Hair follicle dermal papilla cell (primary cell): Measurements from ENCODE around the gene MAP3K6. TPM values are rescaled to one million over a fixed set of nuclear protein-coding genes. Genes with fewer than 3 reads are reported as not detected.

Source experiments
- small RNA-seq: library from RNA; depleted of rRNA; stranded (forward); fragments of <200 nt; gene quantifications from one replicate; pipeline ENCODE3, GENCODE V24; 2012
- total RNA-seq: library from RNA; depleted of rRNA; stranded (reverse); fragments of >200 nt; gene quantifications from 2 replicates; pipeline ENCODE4 v1.2.3, GENCODE V29; 2012

MAP3K6 gene
- total RNA-seq: 48.1 and 60.8 TPM in 2 replicates

DNA sequence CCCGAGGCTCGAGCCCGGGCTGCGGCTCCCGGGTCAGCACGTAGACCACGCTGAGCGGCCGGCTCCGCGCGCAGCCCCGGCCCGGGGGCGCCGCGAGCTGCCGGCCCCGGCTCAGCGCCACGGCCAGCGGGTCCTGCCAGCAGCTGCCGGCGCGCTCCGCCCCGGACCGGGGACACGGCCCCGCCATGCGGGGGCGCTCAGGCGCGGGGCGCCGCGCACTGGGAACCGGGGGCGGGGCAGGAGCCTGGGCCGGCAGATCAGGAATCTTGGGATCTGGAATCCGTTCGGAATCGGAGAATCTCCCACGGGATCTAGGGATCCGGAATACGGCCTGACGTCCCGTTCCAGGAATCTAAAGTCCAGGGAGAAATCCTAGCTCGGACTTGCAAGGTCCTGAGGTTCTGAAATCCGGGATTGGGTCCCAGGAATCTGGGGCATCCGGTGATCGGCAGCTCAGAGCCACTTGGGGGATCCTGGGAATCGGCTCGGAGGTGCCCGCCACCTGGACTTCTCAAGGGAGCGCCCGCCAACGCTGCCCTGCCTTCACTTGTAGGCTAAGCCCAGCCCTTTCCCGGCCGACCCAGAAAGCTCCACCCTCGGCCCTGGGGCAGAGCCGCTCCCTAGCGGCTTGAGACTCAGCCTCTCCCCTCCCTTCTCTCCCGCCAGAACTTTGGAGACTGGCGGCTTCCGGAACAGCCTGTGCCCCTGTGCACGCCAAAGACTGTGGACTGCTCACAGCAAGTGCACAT is at the start of gene MAP3K6:
TSS of gene MAP3K6 (minus strand) at position 551 of the 749 bp plus-strand sequence. CDS start at position 187, 364 bp downstream.

GRCh38 chr1:27392096-27392777 is 25.5 kb upstream of the MAP3K6 start, which contains the start of gene GPR3:
TSS of gene GPR3 (plus strand) at chr1:27392622. CDS start at chr1:27393799, 1,177 bp downstream.

DNA sequence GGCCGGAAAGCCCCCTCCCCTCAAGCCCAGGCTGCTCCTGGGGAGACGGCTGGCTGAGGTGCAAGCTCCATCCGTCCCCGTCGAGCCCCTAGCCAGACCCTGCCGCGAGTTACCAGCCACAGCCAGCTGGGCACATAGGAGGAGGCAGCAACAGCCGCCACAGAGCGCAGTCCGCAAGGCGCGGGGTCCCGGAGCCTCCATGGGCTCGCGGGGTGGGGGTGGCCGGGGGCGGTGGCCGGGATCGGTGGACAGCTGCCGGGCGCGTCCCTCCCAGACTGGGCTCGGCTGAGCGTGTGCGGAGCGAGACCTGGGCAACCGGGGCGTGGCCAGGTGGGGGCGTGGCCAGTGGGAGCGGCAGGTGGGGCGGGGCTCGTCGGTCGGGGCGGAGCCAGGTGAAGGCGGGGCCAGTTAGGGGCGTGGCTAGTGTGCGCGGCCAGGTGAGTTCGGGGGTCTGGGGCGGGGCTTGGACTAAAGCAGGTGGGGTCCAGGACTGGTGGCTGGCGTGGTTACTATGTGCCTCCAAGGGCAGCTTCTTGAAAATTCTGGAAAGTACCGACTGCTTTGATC is 16.4 kb upstream of the MAP3K6 start, which contains the start of gene CD164L2:
TSS of gene CD164L2 (minus strand) at position 295 of the 567 bp plus-strand sequence. CDS start at position 201, 94 bp downstream.

GRCh38 chr1:27374362-27375086 is 7.8 kb upstream of the MAP3K6 start, which contains the start of gene FCN3:
TSS of gene FCN3 (minus strand) at chr1:27374824. CDS start at chr1:27374818, 6 bp downstream.

GRCh38 chr1:27341525-27342252 is 25.1 kb downstream of the MAP3K6 start, which contains the start of gene SYTL1:
TSS of gene SYTL1 (plus strand) at chr1:27342022. CDS start at chr1:27345335, 3,313 bp downstream.

DNA sequence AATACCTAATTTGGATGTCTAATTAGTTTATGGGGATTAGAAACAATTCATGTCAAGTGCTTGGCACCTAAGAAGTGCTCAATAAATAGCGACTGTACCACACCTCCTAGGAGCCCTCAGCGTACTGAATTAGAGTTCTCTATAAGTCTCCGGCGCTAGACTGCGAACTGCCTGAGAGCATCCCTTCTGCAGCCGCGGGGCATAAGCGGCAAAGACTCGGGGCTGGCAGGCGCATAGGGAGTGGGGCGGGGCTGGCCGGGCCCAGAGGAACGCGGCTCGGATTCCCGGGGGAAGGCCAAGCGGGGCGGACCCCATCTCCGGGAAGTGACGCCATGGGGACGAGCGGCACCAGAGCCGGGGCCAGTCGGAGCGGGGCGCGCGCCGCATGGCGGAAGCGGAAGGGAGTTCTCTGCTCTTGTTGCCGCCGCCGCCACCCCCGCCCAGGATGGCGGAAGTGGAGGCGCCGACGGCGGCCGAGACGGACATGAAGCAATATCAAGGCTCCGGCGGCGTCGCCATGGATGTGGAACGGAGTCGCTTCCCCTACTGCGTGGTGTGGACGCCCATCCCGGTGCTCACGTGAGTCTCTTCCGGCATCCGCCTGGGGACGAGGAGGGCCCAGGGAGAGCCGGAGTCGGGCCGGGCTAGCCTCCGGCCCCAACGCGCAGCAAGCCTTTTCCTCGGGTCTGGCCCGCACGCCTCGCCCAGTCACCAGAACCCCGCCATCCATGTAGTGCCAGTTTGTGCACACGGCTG is 44.8 kb downstream of the MAP3K6 start, which contains the start of gene TMEM222:
TSS of gene TMEM222 (plus strand) at position 351 of the 756 bp plus-strand sequence. CDS start at position 386, 35 bp downstream.

Small RNA genes within 50 kb of the gene (small RNA-seq; reads per million reads assigned to genes)
- gene RNU6-48P: not detected

Other genes with a start within 250 kb of the MAP3K6 start
- gene SLC9A1, start 211.8 kb downstream of the MAP3K6 start, total RNA-seq: 4.2 and 4.7 TPM in 2 replicates
- 34.9 and 37.5 TPM in 2 replicates for gene WDTC1, start 132.3 kb downstream of the MAP3K6 start, total RNA-seq
- gene TMEM222, start 44.8 kb downstream of the MAP3K6 start, total RNA-seq: 36.5 and 37.0 TPM in 2 replicates
- 0.24 and 0.81 TPM in 2 replicates for gene SYTL1, start 24.9 kb downstream of the MAP3K6 start, total RNA-seq
- gene FCN3, start 7.9 kb upstream of the MAP3K6 start, total RNA-seq: not detected in 2 replicates
- not detected in 2 replicates for gene CD164L2, start 16.4 kb upstream of the MAP3K6 start, total RNA-seq
- 0.36 and 0.65 TPM in 2 replicates for gene GPR3, start 25.7 kb upstream of the MAP3K6 start, total RNA-seq
- gene WASF2, start 123.2 kb upstream of the MAP3K6 start, total RNA-seq: 26.1 and 28.7 TPM in 2 replicates
- 23.4 and 29.1 TPM in 2 replicates for gene AHDC1, start 237.2 kb upstream of the MAP3K6 start, total RNA-seq